Measurements from ENCODE around the gene PATL2.
"Not testable (repeated sequence)": the region's sequence is repeated elsewhere in the genome, so short reads cannot be mapped to it uniquely, and the experiment has no call there.

PATL2 gene

DNA sequence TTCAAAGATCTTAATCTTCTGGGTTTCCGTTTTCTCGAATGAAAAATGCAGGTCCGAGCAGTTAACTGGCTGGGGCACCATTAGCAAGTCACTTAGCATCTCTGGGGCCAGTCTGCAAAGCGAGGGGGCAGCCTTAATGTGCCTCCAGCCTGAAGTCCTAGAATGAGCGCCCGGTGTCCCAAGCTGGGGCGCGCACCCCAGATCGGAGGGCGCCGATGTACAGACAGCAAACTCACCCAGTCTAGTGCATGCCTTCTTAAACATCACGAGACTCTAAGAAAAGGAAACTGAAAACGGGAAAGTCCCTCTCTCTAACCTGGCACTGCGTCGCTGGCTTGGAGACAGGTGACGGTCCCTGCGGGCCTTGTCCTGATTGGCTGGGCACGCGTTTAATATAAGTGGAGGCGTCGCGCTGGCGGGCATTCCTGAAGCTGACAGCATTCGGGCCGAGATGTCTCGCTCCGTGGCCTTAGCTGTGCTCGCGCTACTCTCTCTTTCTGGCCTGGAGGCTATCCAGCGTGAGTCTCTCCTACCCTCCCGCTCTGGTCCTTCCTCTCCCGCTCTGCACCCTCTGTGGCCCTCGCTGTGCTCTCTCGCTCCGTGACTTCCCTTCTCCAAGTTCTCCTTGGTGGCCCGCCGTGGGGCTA lies at the start of gene PATL2, which contains the start of gene B2M:
Gene PATL2, minus strand, starts transcription at position 228 of the 647 bp plus-strand sequence. CDS start 34,833 bp downstream, outside the sequence.
Gene B2M, plus strand, starts transcription at position 422 of the 647 bp plus-strand sequence. Its CDS starts 30 bp downstream, at position 452.
- peak; percentile 95 for DNase-seq (ENCODE audit: low read depth)

DNA sequence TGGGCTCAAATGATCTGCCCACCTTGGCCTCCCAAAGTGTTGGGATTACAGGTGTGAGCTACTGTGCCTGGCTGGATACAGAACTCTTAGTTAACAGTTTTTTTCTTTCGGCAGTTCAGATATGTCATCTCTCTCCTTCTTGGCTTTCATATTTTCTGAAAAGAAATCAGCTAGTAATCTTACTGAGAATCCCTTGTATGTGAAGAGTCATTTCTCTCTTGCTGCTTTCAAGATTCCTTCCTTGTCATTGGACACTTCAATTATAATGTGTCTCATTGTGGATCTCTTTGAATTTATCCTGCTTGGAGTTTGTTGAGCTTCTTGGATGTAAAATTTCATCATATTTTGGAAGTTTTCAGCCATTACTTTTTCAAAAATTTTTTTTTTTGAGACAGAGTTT lies 42.2 kb upstream of the PATL2 start:
- no peak for DNase-seq (ENCODE audit: low read depth)

GRCh38 chr15:44743454-44743853 lies 32.3 kb upstream of the PATL2 start:
- DNase-seq (ENCODE audit: low read depth) = not testable (repeated sequence)

DNA sequence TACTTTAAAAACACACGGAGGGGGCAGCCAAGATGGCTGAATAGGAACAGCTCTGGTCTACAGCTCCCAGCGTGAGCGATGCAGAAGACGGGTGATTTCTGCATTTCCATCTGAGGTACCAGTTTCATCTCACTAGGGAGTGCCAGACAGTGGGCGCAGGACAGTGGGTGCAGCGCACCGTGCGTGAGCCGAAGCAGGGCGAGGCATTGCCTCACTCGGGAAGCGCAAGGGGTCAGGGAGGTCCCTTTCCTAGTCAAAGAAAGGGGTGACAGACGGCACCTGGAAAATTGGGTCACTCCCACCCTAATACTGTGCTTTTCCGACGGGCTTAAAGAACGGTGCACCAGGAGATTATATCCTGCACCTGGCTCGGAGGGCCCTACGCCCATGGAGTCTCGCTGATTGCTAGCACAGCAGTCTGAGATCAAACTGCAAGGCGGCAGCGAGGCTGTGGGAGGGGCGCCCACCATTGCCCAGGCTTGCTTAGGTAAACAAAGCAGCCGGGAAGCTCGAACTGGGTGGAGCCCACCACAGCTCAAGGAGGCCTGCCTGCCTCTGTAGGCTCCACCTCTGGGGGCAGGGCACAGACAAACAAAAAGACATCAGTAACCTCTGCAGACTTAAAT lies 28.2 kb upstream of the PATL2 start:
- DNase-seq (ENCODE audit: low read depth) = not testable (repeated sequence)

GRCh38 chr15:44738340-44738984 lies 27.3 kb upstream of the PATL2 start:
- no peak for DNase-seq (ENCODE audit: low read depth)

DNA sequence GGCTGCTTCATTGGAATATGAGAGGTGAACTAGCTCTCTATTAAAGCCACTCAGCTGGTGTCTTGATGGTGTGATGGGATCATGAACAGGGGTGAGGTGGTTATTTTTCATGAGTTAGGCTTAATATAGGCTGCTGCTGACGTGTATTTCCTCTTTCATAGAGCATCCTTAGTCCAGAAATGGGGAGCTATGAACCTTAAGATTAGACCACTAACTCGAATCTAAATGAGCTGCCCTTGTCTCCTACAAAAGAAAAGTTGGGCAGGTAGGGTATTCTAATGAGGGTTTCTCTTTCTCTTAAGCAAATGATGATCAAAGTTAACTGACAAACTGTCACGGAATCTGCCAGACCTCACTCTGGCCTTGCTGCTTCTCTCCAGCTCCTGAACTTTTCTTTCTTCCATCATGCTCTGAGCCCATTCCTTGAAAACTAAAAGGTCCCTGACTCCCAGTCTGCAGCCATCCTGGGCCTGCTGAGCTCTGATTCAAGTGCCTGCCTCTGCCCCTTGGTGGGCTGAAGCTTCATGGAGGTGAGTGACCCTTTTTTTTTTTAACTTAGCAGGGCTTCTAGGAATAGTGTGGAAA lies 25.1 kb upstream of the PATL2 start, which contains the start of gene TRIM69:
Gene TRIM69, plus strand, starts transcription at position 348 of the 585 bp plus-strand sequence. Its CDS starts 177 bp downstream, at position 525.
- no peak for DNase-seq (ENCODE audit: low read depth)

- DNase-seq (ENCODE audit: low read depth) = no peak
Observed at GRCh38 chr15:44735482-44736180, 24.5 kb upstream of the PATL2 start.

GRCh38 chr15:44734839-44735481 lies 23.8 kb upstream of the PATL2 start:
- DNase-seq (ENCODE audit: low read depth) = no peak

GRCh38 chr15:44729408-44730127 lies 18.4 kb upstream of the PATL2 start:
- DNase-seq (ENCODE audit: low read depth) = no peak

- peak; percentile 98 for DNase-seq (ENCODE audit: low read depth)
Observed at GRCh38 chr15:44728576-44729407, 17.7 kb upstream of the PATL2 start.

DNA sequence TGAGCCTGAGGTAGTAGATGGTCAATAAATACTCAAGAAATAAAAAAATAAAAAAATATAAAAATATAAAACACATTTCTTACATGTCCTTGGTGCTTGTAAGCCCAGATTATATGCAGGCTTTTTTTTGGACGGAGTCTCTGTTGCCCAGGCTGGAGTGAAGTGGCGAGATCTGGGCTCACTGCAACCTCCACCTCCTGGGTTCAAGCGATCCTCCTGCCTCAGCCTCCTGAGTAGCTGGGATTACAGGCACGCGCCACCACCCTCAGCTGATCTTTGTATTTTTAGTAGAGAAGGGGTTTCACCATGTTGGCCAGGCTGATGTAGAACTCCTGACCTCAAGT lies 17.1 kb upstream of the PATL2 start:
- not testable (repeated sequence) for DNase-seq (ENCODE audit: low read depth)

- DNase-seq (ENCODE audit: low read depth) = no peak
Observed at GRCh38 chr15:44727485-44728231, 16.5 kb upstream of the PATL2 start.

GRCh38 chr15:44726568-44727484 lies 15.7 kb upstream of the PATL2 start:
- peak; percentile 87 for DNase-seq (ENCODE audit: low read depth)

DNA sequence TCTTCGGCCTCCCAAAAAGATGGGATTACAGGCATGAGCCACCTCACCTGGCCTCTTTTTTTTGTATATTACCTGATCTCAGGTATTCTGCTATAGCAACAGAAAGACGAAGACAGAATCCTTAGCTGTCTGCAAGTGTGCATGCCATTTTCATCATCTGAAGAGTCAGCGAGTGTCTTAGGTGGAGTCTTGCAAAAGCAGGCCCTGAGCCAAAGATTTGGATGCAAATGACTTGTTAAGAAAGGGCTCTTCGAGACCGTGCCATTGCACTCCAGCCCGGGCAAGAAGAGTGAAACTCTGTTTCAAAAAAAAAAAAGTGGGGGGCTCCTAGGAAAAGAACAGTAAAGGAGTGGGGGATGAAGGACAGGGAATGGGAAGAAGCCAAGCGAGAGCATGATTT lies 15.0 kb upstream of the PATL2 start:
- no peak for DNase-seq (ENCODE audit: low read depth)

- no peak for DNase-seq (ENCODE audit: low read depth)
Observed at GRCh38 chr15:44722011-44722410, 10.9 kb upstream of the PATL2 start.

- DNase-seq (ENCODE audit: low read depth) = no peak
Observed at GRCh38 chr15:44720460-44721176, 9.5 kb upstream of the PATL2 start.

DNA sequence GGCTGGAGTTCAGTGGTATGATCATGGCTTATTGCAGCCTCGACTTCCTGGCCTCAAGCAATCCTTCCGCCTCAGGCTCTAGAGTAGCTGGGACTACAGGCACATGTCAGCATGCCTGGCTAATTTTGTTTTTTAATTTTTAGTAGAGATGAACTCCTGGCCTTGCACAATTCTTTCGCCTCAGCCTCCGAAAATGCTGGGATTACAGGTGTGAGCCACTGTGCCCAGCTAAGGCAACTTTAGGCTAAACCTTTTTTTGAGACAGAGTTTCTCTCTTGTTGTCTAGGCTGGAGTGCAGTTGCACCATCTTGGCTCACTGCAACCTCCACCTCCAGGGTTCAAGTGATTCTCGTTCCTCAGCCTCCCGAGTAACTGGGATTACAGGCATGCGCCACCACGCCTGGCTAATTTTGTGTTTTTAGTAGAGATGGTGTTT lies 8.9 kb upstream of the PATL2 start:
- not testable (repeated sequence) for DNase-seq (ENCODE audit: low read depth)
